OCI-LY7 (cell line): ENCODE measurements around the gene ORAI1.

Source experiments
- EZH2phosphoT487 ChIP-seq: fragments of 200-600 bp; sonication (generic); IDR thresholded peaks from 2 replicates; pipeline ENCODE4 v1.6.1; 2018; ENCODE audit warnings: low read depth, borderline replicate concordance, mild to moderate bottlenecking, mixed run types, antibody characterized with exemption, low read length, moderate library complexity, mixed read lengths
- TF ChIP-seq, protein P1 (sequence below): fragments of 200-600 bp; sonication (generic); conservative IDR thresholded peaks from 2 replicates; pipeline ENCODE4 v1.5.1; 2014; ENCODE audit warnings: mild to moderate bottlenecking, antibody characterized with exemption, low read length, moderate library complexity, mixed read lengths

DNA sequence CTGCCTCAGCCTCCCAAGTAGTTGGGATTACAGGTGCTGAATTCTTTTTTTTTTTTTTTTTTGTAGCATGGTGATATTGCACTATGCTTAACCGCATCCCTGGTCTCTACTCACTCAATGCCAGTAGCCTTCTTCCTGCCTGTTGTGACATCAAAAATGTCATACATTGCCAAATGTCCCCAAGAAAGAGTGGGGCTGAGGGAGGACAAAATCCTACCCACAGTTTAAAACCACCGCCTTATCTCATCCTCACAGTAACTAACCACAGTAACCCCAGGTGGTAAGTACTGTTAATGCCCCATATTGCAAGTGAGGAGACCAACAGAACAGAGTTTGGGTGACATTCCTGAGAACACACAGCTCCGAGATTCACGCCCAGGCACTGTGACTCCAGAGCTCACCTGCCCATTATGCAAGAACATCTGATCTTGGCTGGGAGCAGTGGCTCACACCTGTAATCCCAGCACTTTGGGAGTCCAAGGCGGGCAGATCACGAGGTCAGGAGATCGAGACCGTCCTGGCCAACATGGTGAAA lies 23.6 kb downstream of the ORAI1 start:
- TF ChIP-seq, protein P1, sequence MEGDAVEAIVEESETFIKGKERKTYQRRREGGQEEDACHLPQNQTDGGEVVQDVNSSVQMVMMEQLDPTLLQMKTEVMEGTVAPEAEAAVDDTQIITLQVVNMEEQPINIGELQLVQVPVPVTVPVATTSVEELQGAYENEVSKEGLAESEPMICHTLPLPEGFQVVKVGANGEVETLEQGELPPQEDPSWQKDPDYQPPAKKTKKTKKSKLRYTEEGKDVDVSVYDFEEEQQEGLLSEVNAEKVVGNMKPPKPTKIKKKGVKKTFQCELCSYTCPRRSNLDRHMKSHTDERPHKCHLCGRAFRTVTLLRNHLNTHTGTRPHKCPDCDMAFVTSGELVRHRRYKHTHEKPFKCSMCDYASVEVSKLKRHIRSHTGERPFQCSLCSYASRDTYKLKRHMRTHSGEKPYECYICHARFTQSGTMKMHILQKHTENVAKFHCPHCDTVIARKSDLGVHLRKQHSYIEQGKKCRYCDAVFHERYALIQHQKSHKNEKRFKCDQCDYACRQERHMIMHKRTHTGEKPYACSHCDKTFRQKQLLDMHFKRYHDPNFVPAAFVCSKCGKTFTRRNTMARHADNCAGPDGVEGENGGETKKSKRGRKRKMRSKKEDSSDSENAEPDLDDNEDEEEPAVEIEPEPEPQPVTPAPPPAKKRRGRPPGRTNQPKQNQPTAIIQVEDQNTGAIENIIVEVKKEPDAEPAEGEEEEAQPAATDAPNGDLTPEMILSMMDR = no peak
- TF ChIP-seq EZH2phosphoT487 = no peak
